Liver (tissue), 3 donors: ENCODE results near the gene MAP4K3.

Experiments
- CTCF ChIP-seq: fragments of 150-350 bp; IDR thresholded peaks from 2 replicates; pipeline ENCODE4 v1.5.1; 2017; ENCODE audit warnings: improper control_type of control experiment, low read depth, low read length; ENCODE audit not compliant: missing input control
- EGR1 ChIP-seq, 2 donors: IDR thresholded peaks; 2 replicates each; pipeline ENCODE4 v1.6.1; 2016 to 2018; ENCODE audit warnings: antibody characterized with exemption in 2 of 2, low read depth in 2 of 2
- FOXA2 ChIP-seq: IDR thresholded peaks from 2 replicates; pipeline ENCODE4 v1.6.1; 2016; ENCODE audit warnings: antibody characterized with exemption
- GABPA ChIP-seq, 2 donors: IDR thresholded peaks in 1 of 2; conservative IDR thresholded peaks in 1 of 2; 2 replicates each; pipeline ENCODE4 v1.6.1; 2016; ENCODE audit warnings: antibody characterized with exemption in 2 of 2, mild to moderate bottlenecking in 1 of 2, moderate library complexity in 1 of 2
- HNF4A ChIP-seq, 2 donors: conservative IDR thresholded peaks; 2 replicates each; pipeline ENCODE4 v1.6.1; 2016; ENCODE audit warnings: antibody characterized with exemption in 2 of 2, mild to moderate bottlenecking in 2 of 2
- MAX ChIP-seq: IDR thresholded peaks from 2 replicates; pipeline ENCODE4 v1.6.1; 2016; ENCODE audit warnings: antibody characterized with exemption
- RAD21 ChIP-seq, 2 donors: IDR thresholded peaks; 2 replicates each; pipeline ENCODE4 v1.6.1; 2016; ENCODE audit warnings: antibody characterized with exemption in 2 of 2, mild to moderate bottlenecking in 2 of 2
- REST ChIP-seq: IDR thresholded peaks from 2 replicates; pipeline ENCODE4 v1.6.1; 2016; ENCODE audit warnings: antibody characterized with exemption, mild to moderate bottlenecking
- RXRA ChIP-seq, 2 donors: IDR thresholded peaks; 2 replicates each; pipeline ENCODE4 v1.6.1; 2017 to 2018; ENCODE audit warnings: antibody characterized with exemption in 2 of 2, mild to moderate bottlenecking in 1 of 2
- SP1 ChIP-seq: IDR thresholded peaks from 2 replicates; pipeline ENCODE4 v1.6.1; 2018; ENCODE audit warnings: antibody characterized with exemption, mild to moderate bottlenecking
- TAF1 ChIP-seq: conservative IDR thresholded peaks from 2 replicates; pipeline ENCODE4 v1.6.1; 2016; ENCODE audit warnings: antibody characterized with exemption, mild to moderate bottlenecking
- YY1 ChIP-seq: IDR thresholded peaks from 2 replicates; pipeline ENCODE4 v1.6.1; 2016; ENCODE audit warnings: antibody characterized with exemption, mild to moderate bottlenecking
- ZBTB33 ChIP-seq: IDR thresholded peaks from 2 replicates; pipeline ENCODE4 v1.6.1; 2016; ENCODE audit warnings: antibody characterized with exemption
- donor health status: healthy.
- donor health status: healthy.

- TF ChIP-seq GABPA (IDR thresholded peaks at IDR 0.05 in 1 of 2, conservative IDR thresholded peaks at IDR 0.05 in 1 of 2), result no peak
- no peak for TF ChIP-seq RAD21 (IDR thresholded peaks at IDR 0.05)
- no peak for TF ChIP-seq CTCF
- no peak for TF ChIP-seq MAX
- no peak for TF ChIP-seq SP1
- TF ChIP-seq YY1, result no peak
- TF ChIP-seq HNF4A (conservative IDR thresholded peaks at IDR 0.05), result no peak
- TF ChIP-seq TAF1, result no peak
- TF ChIP-seq REST, result no peak
- no peak for TF ChIP-seq ZBTB33
- TF ChIP-seq EGR1 (IDR thresholded peaks at IDR 0.05; ENCODE audit: low read depth in 2 of 2), result no peak
- TF ChIP-seq RXRA (IDR thresholded peaks at IDR 0.05), result no peak
- no peak for TF ChIP-seq FOXA2
Observed at GRCh38 chr2:39213015-39213414, 224.1 kb downstream of the MAP4K3 start.
